ENCODE data around the gene SLC35B1.

The SLC35B1 gene

DNA sequence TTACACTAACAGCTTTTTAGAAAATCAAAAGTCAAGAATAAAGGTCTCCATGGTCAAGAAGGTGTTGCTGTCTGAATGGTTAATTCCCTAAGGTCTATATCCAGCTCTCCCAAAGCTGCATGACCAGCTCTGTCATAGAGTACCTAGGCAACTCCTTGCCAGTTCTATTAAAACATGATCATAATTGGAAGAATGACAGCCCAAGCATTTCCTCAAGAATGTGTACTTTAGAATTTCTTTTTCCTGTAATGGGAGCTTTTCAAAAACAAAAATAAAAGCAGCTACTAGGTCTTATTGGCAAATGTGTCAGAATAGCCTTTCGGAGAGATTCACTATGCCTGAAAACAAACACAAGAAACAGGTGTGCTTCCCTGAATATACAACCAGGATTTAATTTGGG lies 37.8 kb downstream of the SLC35B1 start:
- no peak overlapping the region for H3K27ac ChIP-seq (replicated peaks)
- H3K27me3 ChIP-seq (ENCODE audit: insufficient read depth, poor library complexity, severe bottlenecking), result no peaks in the 10 kb centered on the region
- DNase-seq (ENCODE audit: low read depth in 1 of 2, low spot score in 1 of 2), result no peak
- no peak overlapping the region for H3K4me3 ChIP-seq (replicated peaks; ENCODE audit: insufficient read depth, low read length)
- no peak for TF ChIP-seq SPI1 (IDR thresholded peaks at IDR 0.05; ENCODE audit: borderline replicate concordance, low read depth)
- no peak for TF ChIP-seq POLR2AphosphoS5 (IDR thresholded peaks at IDR 0.05; ENCODE audit: low read depth)
- TF ChIP-seq GABPA (IDR thresholded peaks at IDR 0.05; ENCODE audit: low read depth), result no peak
- TF ChIP-seq, protein P1, sequence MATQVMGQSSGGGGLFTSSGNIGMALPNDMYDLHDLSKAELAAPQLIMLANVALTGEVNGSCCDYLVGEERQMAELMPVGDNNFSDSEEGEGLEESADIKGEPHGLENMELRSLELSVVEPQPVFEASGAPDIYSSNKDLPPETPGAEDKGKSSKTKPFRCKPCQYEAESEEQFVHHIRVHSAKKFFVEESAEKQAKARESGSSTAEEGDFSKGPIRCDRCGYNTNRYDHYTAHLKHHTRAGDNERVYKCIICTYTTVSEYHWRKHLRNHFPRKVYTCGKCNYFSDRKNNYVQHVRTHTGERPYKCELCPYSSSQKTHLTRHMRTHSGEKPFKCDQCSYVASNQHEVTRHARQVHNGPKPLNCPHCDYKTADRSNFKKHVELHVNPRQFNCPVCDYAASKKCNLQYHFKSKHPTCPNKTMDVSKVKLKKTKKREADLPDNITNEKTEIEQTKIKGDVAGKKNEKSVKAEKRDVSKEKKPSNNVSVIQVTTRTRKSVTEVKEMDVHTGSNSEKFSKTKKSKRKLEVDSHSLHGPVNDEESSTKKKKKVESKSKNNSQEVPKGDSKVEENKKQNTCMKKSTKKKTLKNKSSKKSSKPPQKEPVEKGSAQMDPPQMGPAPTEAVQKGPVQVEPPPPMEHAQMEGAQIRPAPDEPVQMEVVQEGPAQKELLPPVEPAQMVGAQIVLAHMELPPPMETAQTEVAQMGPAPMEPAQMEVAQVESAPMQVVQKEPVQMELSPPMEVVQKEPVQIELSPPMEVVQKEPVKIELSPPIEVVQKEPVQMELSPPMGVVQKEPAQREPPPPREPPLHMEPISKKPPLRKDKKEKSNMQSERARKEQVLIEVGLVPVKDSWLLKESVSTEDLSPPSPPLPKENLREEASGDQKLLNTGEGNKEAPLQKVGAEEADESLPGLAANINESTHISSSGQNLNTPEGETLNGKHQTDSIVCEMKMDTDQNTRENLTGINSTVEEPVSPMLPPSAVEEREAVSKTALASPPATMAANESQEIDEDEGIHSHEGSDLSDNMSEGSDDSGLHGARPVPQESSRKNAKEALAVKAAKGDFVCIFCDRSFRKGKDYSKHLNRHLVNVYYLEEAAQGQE (IDR thresholded peaks at IDR 0.05; ENCODE audit: insufficient replicate concordance, low read depth), result no peak
- TF ChIP-seq, protein P2, sequence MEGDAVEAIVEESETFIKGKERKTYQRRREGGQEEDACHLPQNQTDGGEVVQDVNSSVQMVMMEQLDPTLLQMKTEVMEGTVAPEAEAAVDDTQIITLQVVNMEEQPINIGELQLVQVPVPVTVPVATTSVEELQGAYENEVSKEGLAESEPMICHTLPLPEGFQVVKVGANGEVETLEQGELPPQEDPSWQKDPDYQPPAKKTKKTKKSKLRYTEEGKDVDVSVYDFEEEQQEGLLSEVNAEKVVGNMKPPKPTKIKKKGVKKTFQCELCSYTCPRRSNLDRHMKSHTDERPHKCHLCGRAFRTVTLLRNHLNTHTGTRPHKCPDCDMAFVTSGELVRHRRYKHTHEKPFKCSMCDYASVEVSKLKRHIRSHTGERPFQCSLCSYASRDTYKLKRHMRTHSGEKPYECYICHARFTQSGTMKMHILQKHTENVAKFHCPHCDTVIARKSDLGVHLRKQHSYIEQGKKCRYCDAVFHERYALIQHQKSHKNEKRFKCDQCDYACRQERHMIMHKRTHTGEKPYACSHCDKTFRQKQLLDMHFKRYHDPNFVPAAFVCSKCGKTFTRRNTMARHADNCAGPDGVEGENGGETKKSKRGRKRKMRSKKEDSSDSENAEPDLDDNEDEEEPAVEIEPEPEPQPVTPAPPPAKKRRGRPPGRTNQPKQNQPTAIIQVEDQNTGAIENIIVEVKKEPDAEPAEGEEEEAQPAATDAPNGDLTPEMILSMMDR (IDR thresholded peaks at IDR 0.05; ENCODE audit: insufficient read depth, low read length), result no peak

DNA sequence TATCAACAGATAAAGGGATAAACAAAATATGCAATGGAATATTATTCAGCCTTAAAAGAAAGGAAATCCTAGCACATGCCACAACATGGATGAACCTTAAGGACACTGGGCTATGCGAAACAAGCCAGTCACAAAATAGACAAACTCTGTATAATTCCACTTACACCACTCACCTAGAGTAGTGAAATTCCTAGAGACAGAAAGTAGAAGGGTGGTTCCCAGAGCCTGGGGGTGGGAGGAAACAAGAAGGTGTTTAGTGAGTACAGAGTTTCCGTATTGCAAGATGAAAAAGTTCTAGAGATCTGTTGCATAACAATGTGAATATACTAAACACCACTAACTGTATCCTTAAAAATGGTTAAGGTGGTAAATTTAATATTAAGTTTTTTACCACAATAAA lies 39.9 kb downstream of the SLC35B1 start:
- DNase-seq (ENCODE audit: low read depth in 1 of 2, low spot score in 1 of 2), result no peak
- H3K27me3 ChIP-seq (ENCODE audit: insufficient read depth, poor library complexity, severe bottlenecking), result no peaks in the 10 kb centered on the region
- H3K27ac ChIP-seq (replicated peaks), result no peak overlapping the region
- TF ChIP-seq, protein P2 (IDR thresholded peaks at IDR 0.05; ENCODE audit: insufficient read depth, low read length), result no peak
- TF ChIP-seq POLR2AphosphoS5 (IDR thresholded peaks at IDR 0.05; ENCODE audit: low read depth) (no peak), GABPA (IDR thresholded peaks at IDR 0.05; ENCODE audit: low read depth) (no peak)
- H3K4me3 ChIP-seq (replicated peaks; ENCODE audit: insufficient read depth, low read length), result no peak overlapping the region

DNA sequence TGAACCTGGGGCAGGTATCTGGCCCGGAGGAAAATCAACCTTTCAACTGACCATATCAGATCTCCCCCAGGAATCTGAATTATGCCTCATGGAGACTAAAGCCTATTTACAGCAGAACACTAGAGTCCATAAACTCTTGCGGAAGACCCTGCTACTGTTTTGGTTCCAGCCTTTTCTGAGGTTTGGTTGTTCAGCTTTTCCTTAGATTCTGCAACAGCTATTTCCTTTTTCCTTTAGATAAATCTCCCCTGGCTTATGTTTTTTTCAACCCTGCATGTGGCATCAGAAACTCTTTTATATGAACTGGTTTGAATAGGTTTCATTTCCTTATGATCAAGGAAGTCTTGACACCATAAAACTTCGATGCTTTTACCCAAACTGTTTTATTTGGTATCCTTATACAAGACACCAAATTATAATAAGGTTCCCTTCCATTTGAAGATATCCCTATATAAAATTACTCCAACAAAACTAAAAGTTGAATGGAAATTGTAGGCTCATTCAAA lies 43.0 kb downstream of the SLC35B1 start:
- no peak for DNase-seq (ENCODE audit: low read depth in 1 of 2, low spot score in 1 of 2)
- Histone ChIP-seq H3K27ac (replicated peaks) (no peak overlapping the region), H3K4me3 (replicated peaks; ENCODE audit: insufficient read depth, low read length) (no peak overlapping the region), H3K27me3 (ENCODE audit: insufficient read depth, poor library complexity, severe bottlenecking) (no peaks in the 10 kb centered on the region)
- TF ChIP-seq, protein P2 (IDR thresholded peaks at IDR 0.05; ENCODE audit: insufficient read depth, low read length), result no peak
- TF ChIP-seq SPI1 (IDR thresholded peaks at IDR 0.05; ENCODE audit: borderline replicate concordance, low read depth) (no peak), POLR2AphosphoS5 (IDR thresholded peaks at IDR 0.05; ENCODE audit: low read depth) (no peak), GABPA (IDR thresholded peaks at IDR 0.05; ENCODE audit: low read depth) (no peak)
- TF ChIP-seq, protein P1 (IDR thresholded peaks at IDR 0.05; ENCODE audit: insufficient replicate concordance, low read depth), result no peak

Measured in HL-60 (cell line).